ENCODE data around the gene TGFA.

DNA sequence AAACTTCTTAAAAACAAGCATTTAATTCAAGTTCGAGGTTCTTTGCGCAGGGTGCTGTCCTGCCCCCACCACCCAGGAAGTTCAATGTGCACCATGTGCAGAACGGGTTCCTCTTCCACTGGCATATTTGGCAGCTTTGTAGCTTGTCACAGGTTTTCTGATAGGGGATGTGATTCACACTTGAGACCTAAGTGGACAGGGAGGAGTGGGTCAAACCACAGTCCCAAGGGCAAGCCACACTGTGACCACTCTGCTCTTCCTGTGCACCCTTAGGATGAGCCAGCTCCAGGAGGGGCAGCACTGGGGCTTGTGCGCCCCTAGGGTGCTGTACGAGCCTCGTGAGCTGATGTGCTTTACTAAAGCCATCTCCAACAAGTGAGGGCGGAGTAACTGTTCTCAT lies 82.5 kb downstream of the TGFA start:
- TF ChIP-seq, protein P1, sequence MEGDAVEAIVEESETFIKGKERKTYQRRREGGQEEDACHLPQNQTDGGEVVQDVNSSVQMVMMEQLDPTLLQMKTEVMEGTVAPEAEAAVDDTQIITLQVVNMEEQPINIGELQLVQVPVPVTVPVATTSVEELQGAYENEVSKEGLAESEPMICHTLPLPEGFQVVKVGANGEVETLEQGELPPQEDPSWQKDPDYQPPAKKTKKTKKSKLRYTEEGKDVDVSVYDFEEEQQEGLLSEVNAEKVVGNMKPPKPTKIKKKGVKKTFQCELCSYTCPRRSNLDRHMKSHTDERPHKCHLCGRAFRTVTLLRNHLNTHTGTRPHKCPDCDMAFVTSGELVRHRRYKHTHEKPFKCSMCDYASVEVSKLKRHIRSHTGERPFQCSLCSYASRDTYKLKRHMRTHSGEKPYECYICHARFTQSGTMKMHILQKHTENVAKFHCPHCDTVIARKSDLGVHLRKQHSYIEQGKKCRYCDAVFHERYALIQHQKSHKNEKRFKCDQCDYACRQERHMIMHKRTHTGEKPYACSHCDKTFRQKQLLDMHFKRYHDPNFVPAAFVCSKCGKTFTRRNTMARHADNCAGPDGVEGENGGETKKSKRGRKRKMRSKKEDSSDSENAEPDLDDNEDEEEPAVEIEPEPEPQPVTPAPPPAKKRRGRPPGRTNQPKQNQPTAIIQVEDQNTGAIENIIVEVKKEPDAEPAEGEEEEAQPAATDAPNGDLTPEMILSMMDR (conservative IDR thresholded peaks at IDR 0.05 in 1 of 2, IDR thresholded peaks at IDR 0.05 in 1 of 2; ENCODE audit: low read depth in 1 of 2, low read length in 2 of 2) = no peak
- no peak for TF ChIP-seq EZH2 (IDR thresholded peaks at IDR 0.05; ENCODE audit: low read length, missing control alignments)

Measured in fibroblast of lung (primary cell).